HepG2 (cell line): ENCODE results near the gene FIBP. TPM values are rescaled to one million over a fixed set of nuclear protein-coding genes. Genes with fewer than 3 reads are reported as not detected.

Experiments used
- CHCHD3 ChIP-seq: sonication (generic); formaldehyde crosslinking; IDR thresholded peaks from 2 replicates; pipeline ENCODE4 v1.8.0; 2022; ENCODE audit warnings: mild to moderate bottlenecking, missing genetic modification reagents, moderate library complexity
- EP300 ChIP-seq, 3 experiments: sonication (generic) in 1 of 3; formaldehyde crosslinking in 1 of 3; IDR thresholded peaks; 2 replicates each; pipeline versions ENCODE4 v1.5.1 to v1.6.1; 2011 to 2020; ENCODE audit warnings: low read depth in 2 of 3, low read length in 2 of 3, borderline replicate concordance in 1 of 3, improper control_type of control experiment in 1 of 3, mild to moderate bottlenecking in 1 of 3, missing genetic modification reagents in 1 of 3, moderate library complexity in 1 of 3
- HCFC1 ChIP-seq: fragments of 150-350 bp; IDR thresholded peaks from 2 replicates; pipeline ENCODE4 v1.6.1; 2014; ENCODE audit warnings: low read depth, low read length
- JUN ChIP-seq: sonication (generic); formaldehyde crosslinking; IDR thresholded peaks from 2 replicates; pipeline ENCODE4 v1.4.0; 2020; ENCODE audit warnings: mild to moderate bottlenecking, missing genetic modification reagents
- MED1 ChIP-seq: sonication (generic); formaldehyde crosslinking; IDR thresholded peaks from 2 replicates; pipeline ENCODE4 v1.4.0; 2020; ENCODE audit warnings: missing genetic modification reagents
- NCOR1 ChIP-seq: fragments of 200-600 bp; sonication (generic); IDR thresholded peaks from 2 replicates; pipeline ENCODE4 v1.7.0; 2017; ENCODE audit warnings: antibody characterized with exemption, low read length, borderline replicate concordance
- NFATC3 ChIP-seq: sonication (generic); formaldehyde crosslinking; IDR thresholded peaks from 2 replicates; pipeline ENCODE4 v1.5.1; 2020; ENCODE audit warnings: mild to moderate bottlenecking, missing genetic modification reagents
- PRMT3 ChIP-seq: sonication (generic); formaldehyde crosslinking; IDR thresholded peaks from 2 replicates; pipeline ENCODE4 v1.8.1; 2022; ENCODE audit warnings: low read depth, mild to moderate bottlenecking, moderate library complexity, missing genetic modification reagents, borderline replicate concordance
- SETDB1 ChIP-seq: sonication (generic); formaldehyde crosslinking; IDR thresholded peaks from 2 replicates; pipeline ENCODE4 v1.5.1; 2020; ENCODE audit warnings: missing genetic modification reagents, mild to moderate bottlenecking, borderline replicate concordance
- SMARCE1 ChIP-seq: fragments of 450-650 bp; IDR thresholded peaks from 2 replicates; pipeline ENCODE4 v1.6.1; 2017; ENCODE audit warnings: borderline replicate concordance
- SOX6 ChIP-seq, 2 experiments: fragments of 450-650 bp in 1 of 2; sonication (generic) in 1 of 2; formaldehyde crosslinking in 1 of 2; IDR thresholded peaks; 2 replicates each; pipeline versions ENCODE4 v1.4.0 to v1.6.1; 2017 to 2020; ENCODE audit warnings: antibody characterized with exemption in 1 of 2, mild to moderate bottlenecking in 1 of 2, missing genetic modification reagents in 1 of 2
- SP5 ChIP-seq: IDR thresholded peaks from 2 replicates; pipeline ENCODE4 v1.6.1; 2016; ENCODE audit warnings: low read depth, borderline replicate concordance
- THYN1 ChIP-seq: sonication (generic); formaldehyde crosslinking; IDR thresholded peaks from 2 replicates; pipeline ENCODE4 v1.8.1; 2023; ENCODE audit warnings: low read depth, mild to moderate bottlenecking, moderate library complexity, missing genetic modification reagents, borderline replicate concordance
- YEATS4 ChIP-seq: sonication (generic); formaldehyde crosslinking; IDR thresholded peaks from 2 replicates; pipeline ENCODE4 v1.4.0; 2020; ENCODE audit warnings: missing genetic modification reagents, borderline replicate concordance
- ZFP36L2 ChIP-seq: sonication (generic); formaldehyde crosslinking; IDR thresholded peaks from 2 replicates; pipeline ENCODE4 v1.4.0; 2020; ENCODE audit warnings: missing genetic modification reagents
- ZNF138 ChIP-seq: sonication (generic); formaldehyde crosslinking; IDR thresholded peaks from 2 replicates; pipeline ENCODE4 v1.5.0; 2020; ENCODE audit warnings: mild to moderate bottlenecking, low read depth, missing genetic modification reagents
- ZNF232 ChIP-seq: sonication (generic); formaldehyde crosslinking; IDR thresholded peaks from 2 replicates; pipeline ENCODE4 v1.4.0; 2020; ENCODE audit warnings: missing genetic modification reagents, borderline replicate concordance
- ZNF280B ChIP-seq: sonication (generic); formaldehyde crosslinking; IDR thresholded peaks from 2 replicates; pipeline ENCODE4 v1.5.0; 2020; ENCODE audit warnings: missing genetic modification reagents, mild to moderate bottlenecking, borderline replicate concordance
- ZNF619 ChIP-seq: sonication (generic); formaldehyde crosslinking; IDR thresholded peaks from 2 replicates; pipeline ENCODE4 v1.4.0; 2020; ENCODE audit warnings: mild to moderate bottlenecking, missing genetic modification reagents
- ZNF709 ChIP-seq: sonication (generic); formaldehyde crosslinking; IDR thresholded peaks from 2 replicates; pipeline ENCODE4 v1.5.0; 2020; ENCODE audit warnings: mild to moderate bottlenecking, missing genetic modification reagents
- ZNF740 ChIP-seq: sonication (generic); formaldehyde crosslinking; IDR thresholded peaks from 2 replicates; pipeline ENCODE4 v1.4.0; 2020; ENCODE audit warnings: missing genetic modification reagents
- ZNF747 ChIP-seq: sonication (generic); formaldehyde crosslinking; IDR thresholded peaks from 2 replicates; pipeline ENCODE4 v1.8.1; 2023; ENCODE audit warnings: missing genetic modification reagents, mild to moderate bottlenecking, borderline replicate concordance
- ZNF841 ChIP-seq: sonication (generic); formaldehyde crosslinking; IDR thresholded peaks from 2 replicates; pipeline ENCODE4 v1.8.1; 2023; ENCODE audit warnings: missing genetic modification reagents, borderline replicate concordance
- polyA plus RNA-seq, 8 experiments: library from polyadenylated mRNA; depleted of rRNA in 3 of 8; stranded (reverse) in 7 of 8; unstranded in 1 of 8; fragments of >200 nt; fragmentation: Illumina TruSeq in 4 of 8; extraction: Trizol in 4 of 8; gene quantifications; 2 replicates each; pipeline versions ENCODE4 v1.2.1 to v1.2.3, GENCODE V29; 2011 to 2016; ENCODE audit warnings: low read depth in 4 of 8, missing spikeins in 1 of 8, mixed read lengths in 1 of 8; ENCODE audit not compliant: insufficient read depth in 1 of 8
- total RNA-seq, 5 experiments: library from RNA; depleted of rRNA; stranded (reverse); fragments of >200 nt; fragmentation: Illumina TruSeq; extraction: Trizol; gene quantifications; 2 replicates each; pipeline ENCODE4 v1.2.3, GENCODE V29; 2016; ENCODE audit warnings: low read depth in 1 of 5
- TF ChIP-seq, protein P1 (sequence below): sonication (generic); formaldehyde crosslinking; IDR thresholded peaks from 2 replicates; pipeline ENCODE4 v1.5.0; 2020; ENCODE audit warnings: missing genetic modification reagents
- TF ChIP-seq, protein P2 (sequence below): sonication (generic); formaldehyde crosslinking; IDR thresholded peaks from 2 replicates; pipeline ENCODE4 v1.4.0; 2020; ENCODE audit warnings: mild to moderate bottlenecking, missing genetic modification reagents
- TF ChIP-seq, protein P3 (sequence below): sonication (generic); formaldehyde crosslinking; IDR thresholded peaks from 2 replicates; pipeline ENCODE4 v1.5.1; 2020; ENCODE audit warnings: mild to moderate bottlenecking, missing genetic modification reagents, moderate library complexity

Gene FIBP
- total and polyA plus RNA-seq, 2 of the 13 experiments (the other 11 are each of a cell fraction or from before 2014, with no cell fraction given): 42.9 to 62.1 TPM

DNA sequence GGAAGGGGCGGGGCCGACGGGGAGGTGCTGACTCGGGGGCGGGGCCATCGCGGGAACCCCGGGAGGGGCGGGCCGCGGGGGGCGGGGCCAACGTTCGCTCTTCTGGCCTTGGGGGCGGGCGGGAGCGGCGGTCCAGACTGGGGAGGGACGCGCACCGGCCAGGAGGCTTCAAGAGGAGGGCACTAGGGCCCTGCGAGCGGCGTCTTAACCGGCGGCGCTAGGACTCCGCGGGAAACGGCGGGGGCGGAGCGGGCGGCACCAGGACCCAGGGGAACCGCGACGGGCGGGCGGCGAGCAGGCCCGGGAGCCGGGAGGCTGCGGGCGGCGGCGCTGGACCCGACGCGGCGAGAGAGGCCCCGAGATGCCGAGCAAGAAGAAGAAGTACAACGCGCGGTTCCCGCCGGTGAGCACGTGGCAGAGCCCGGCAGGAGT is 30.9 kb upstream of the FIBP start, which contains the start of gene DRAP1 (continued):
- no peak; the same call in 1 of the 2 replicates for TF ChIP-seq ZFP36L2 (CRISPR knock-in tag)
- no peak for TF ChIP-seq ZNF619 (CRISPR knock-in tag)
- no peak for TF ChIP-seq SETDB1 (CRISPR knock-in tag)
- no peak for TF ChIP-seq THYN1 (CRISPR knock-in tag)
- TF ChIP-seq SMARCE1: no peak
- TF ChIP-seq MED1: peak; percentile 78
- peak; percentile 34; the same call in 1 of the 2 replicates for TF ChIP-seq ZNF740 (CRISPR knock-in tag)
- peak; percentile 68; the same call in 1 of the 2 replicates for TF ChIP-seq ZNF232
- TF ChIP-seq NCOR1: no peak
- TF ChIP-seq ZNF280B (CRISPR knock-in tag): no peak
- 0 out of 2 replicates have a peak, but pooled peaks have one; percentile 55 for TF ChIP-seq ZNF747 (CRISPR knock-in tag)
- TF ChIP-seq, protein P1, sequence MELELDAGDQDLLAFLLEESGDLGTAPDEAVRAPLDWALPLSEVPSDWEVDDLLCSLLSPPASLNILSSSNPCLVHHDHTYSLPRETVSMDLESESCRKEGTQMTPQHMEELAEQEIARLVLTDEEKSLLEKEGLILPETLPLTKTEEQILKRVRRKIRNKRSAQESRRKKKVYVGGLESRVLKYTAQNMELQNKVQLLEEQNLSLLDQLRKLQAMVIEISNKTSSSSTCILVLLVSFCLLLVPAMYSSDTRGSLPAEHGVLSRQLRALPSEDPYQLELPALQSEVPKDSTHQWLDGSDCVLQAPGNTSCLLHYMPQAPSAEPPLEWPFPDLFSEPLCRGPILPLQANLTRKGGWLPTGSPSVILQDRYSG: no peak
- TF ChIP-seq, protein P2, sequence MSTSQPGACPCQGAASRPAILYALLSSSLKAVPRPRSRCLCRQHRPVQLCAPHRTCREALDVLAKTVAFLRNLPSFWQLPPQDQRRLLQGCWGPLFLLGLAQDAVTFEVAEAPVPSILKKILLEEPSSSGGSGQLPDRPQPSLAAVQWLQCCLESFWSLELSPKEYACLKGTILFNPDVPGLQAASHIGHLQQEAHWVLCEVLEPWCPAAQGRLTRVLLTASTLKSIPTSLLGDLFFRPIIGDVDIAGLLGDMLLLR: peak; percentile 76
- TF ChIP-seq YEATS4 (CRISPR knock-in tag): no peak
- peak; percentile 53; the same call in 1 of the 2 replicates for TF ChIP-seq JUN (CRISPR knock-in tag)
- TF ChIP-seq PRMT3 (CRISPR knock-in tag): no peak
- TF ChIP-seq EP300 (IDR thresholded peaks at IDR 0.05; ENCODE audit: low read depth in 2 of 2, low read length in 2 of 2): peak in 1 of 2 experiments; percentile 36; a peak in 1 of 4 replicates
- peak; percentile 50; the same call in 1 of the 2 replicates for TF ChIP-seq EP300 (CRISPR knock-in tag; IDR thresholded peaks at IDR 0.05; ENCODE audit: borderline replicate concordance)
- no peak for TF ChIP-seq ZNF709
- TF ChIP-seq NFATC3 (CRISPR knock-in tag): no peak
- TF ChIP-seq, protein P3, sequence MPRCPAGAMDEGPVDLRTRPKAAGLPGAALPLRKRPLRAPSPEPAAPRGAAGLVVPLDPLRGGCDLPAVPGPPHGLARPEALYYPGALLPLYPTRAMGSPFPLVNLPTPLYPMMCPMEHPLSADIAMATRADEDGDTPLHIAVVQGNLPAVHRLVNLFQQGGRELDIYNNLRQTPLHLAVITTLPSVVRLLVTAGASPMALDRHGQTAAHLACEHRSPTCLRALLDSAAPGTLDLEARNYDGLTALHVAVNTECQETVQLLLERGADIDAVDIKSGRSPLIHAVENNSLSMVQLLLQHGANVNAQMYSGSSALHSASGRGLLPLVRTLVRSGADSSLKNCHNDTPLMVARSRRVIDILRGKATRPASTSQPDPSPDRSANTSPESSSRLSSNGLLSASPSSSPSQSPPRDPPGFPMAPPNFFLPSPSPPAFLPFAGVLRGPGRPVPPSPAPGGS (CRISPR knock-in tag): 0 out of 2 replicates have a peak, but pooled peaks have one; percentile 36
- peak; percentile 58; the same call in 1 of the 2 replicates for TF ChIP-seq ZNF138 (CRISPR knock-in tag)
- no peak for TF ChIP-seq SOX6 (IDR thresholded peaks at IDR 0.05)
- TF ChIP-seq SOX6 (CRISPR knock-in tag; IDR thresholded peaks at IDR 0.05): peak; percentile 23; the same call in 1 of the 2 replicates
- TF ChIP-seq HCFC1: peak; percentile 56
- no peak for TF ChIP-seq ZNF841 (CRISPR knock-in tag)
- TF ChIP-seq SP5 (CRISPR knock-in tag): peak; percentile 73; the same call in 1 of the 2 replicates
- TF ChIP-seq CHCHD3 (CRISPR knock-in tag): no peak
